ENCODE measurements around the gene WRNIP1.

The WRNIP1 gene

DNA sequence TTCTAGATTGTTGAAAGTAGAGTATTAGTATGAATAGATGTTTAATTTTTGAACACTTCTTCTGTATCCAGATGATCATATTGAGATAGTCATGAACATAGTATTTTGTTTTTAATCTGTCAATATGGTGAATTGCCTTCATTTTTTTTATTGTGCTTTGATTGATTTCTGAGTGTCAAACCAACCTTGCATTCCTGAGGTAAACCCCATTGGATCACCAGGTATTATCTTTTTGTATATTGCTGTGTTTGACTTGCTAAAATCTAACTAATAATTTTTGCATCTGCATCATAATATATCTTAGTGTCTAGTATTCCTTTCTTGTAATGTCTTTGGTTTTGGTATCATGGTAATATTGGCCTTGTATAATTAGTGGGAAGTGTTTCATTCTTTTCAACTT is 51.0 kb downstream of the WRNIP1 start:
- no peak overlapping the region for H3K27ac ChIP-seq (ENCODE audit: low read depth, low read length)

DNA sequence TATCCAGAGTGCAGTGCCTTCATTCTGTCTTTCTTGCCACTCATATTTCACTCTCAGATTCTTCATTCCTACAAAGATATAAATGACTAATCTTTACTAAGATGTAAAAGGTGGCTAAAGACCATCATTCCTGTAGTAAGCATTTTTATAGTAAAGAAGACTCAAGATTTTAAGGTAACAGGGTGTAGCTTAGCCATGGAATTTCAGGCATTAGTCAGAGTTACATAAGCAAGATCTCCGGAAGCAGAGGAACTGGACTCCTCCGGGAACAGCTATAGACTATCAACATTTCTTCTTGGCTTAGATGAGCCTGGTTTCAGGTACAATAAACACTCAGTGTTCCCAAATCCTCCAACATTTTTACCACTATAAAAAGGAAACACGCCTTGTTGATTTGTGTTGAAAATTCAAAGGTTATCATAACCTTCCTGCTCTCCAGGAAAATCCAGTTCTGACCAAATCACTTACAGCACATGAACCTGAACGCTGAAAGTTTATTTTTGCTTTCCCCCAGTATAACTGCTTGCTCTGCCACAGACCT is 52.8 kb downstream of the WRNIP1 start:
- Histone ChIP-seq H2BK120ac (ENCODE audit: low read depth, low read length) (no peak overlapping the region), H2BK15ac (replicated peaks; ENCODE audit: low read depth) (no peak overlapping the region), H3K36me3 (ENCODE audit: control insufficient read depth, insufficient read depth, low read length) (no peaks in the 10 kb centered on the region), H3K4me1 (ENCODE audit: control insufficient read depth, low read depth, low read length) (no peaks in the 10 kb centered on the region), H3K23ac (ENCODE audit: low read length) (no peak overlapping the region), H3K27ac (ENCODE audit: low read depth, low read length) (no peak overlapping the region), H4K5ac (ENCODE audit: low read length) (no peak overlapping the region), H3K18ac (ENCODE audit: low read length) (no peak overlapping the region), H3K4ac (ENCODE audit: low read depth, low read length) (no peak overlapping the region), H3K4me3 (ENCODE audit: low read length) (no peak overlapping the region), H3K79me1 (ENCODE audit: low read length) (no peaks in the 10 kb centered on the region), H2BK5ac (ENCODE audit: low read length) (no peak overlapping the region), H2AK5ac (ENCODE audit: low read length) (no peak overlapping the region), H3K9ac (ENCODE audit: low read length) (no peak overlapping the region), H3K79me2 (ENCODE audit: control insufficient read depth, insufficient read depth, low read length) (no peaks in the 10 kb centered on the region), H4K8ac (ENCODE audit: low read depth, low read length) (no peak overlapping the region), H3K56ac (ENCODE audit: low read length) (no peak overlapping the region), H3K4me2 (ENCODE audit: low read length) (no peak overlapping the region), H3K27me3 (ENCODE audit: insufficient read depth, low read length, poor library complexity) (no peaks in the 10 kb centered on the region)
- whole genome bisulfite sequencing (ENCODE audit: extremely low coverage, insufficient coverage, low lambda C conversion rate), result no CpG with 5 or more reads among the region's 4 CpGs
- no peak for DNase-seq

More for the DNA sequence above, 51.0 kb downstream of the WRNIP1 start:
- Histone ChIP-seq H3K79me2 (ENCODE audit: control insufficient read depth, insufficient read depth, low read length) (no peaks in the 10 kb centered on the region), H2BK5ac (ENCODE audit: low read length) (no peak overlapping the region), H3K4ac (ENCODE audit: low read depth, low read length) (no peak overlapping the region), H3K36me3 (ENCODE audit: control insufficient read depth, insufficient read depth, low read length) (no peaks in the 10 kb centered on the region), H4K8ac (ENCODE audit: low read depth, low read length) (no peak overlapping the region), H3K23ac (ENCODE audit: low read length) (no peak overlapping the region), H3K9ac (ENCODE audit: low read length) (no peak overlapping the region), H3K4me3 (ENCODE audit: low read length) (no peak overlapping the region), H4K5ac (ENCODE audit: low read length) (no peak overlapping the region), H3K4me2 (ENCODE audit: low read length) (no peak overlapping the region), H2BK120ac (ENCODE audit: low read depth, low read length) (no peak overlapping the region), H2BK15ac (replicated peaks; ENCODE audit: low read depth) (no peak overlapping the region), H3K79me1 (ENCODE audit: low read length) (no peaks in the 10 kb centered on the region), H3K27me3 (ENCODE audit: insufficient read depth, low read length, poor library complexity) (no peaks in the 10 kb centered on the region), H2AK5ac (ENCODE audit: low read length) (no peak overlapping the region), H3K4me1 (ENCODE audit: control insufficient read depth, low read depth, low read length) (no peaks in the 10 kb centered on the region), H3K56ac (ENCODE audit: low read length) (no peak overlapping the region), H3K18ac (ENCODE audit: low read length) (no peak overlapping the region)
- no peak for DNase-seq

DNA sequence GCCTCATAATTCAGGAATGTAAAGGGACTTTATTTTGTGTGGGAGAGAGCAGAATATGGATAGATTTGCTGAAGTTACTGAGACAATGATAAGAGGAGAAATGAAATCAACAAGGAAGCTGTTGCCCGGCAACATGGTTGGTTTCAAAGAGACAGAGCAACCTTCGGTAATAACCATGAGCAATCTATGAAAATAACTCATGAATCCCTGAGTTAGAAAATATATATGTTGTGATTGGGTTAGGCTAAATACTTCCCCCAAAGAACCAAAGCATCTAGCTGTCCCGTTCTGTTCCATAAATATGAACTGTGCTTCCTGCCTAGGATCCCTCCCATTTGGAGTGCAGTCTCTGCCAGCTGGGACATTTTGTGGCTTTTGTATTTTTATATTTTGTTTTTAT is 53.4 kb downstream of the WRNIP1 start:
- no peak overlapping the region for H2AK5ac ChIP-seq (ENCODE audit: low read length)
- no peak overlapping the region for H2BK120ac ChIP-seq (ENCODE audit: low read depth, low read length)
- no peak overlapping the region for H3K23ac ChIP-seq (ENCODE audit: low read length)
- DNase-seq, result no peak
- H3K27me3 ChIP-seq (ENCODE audit: insufficient read depth, low read length, poor library complexity), result no peaks in the 10 kb centered on the region
- no peak overlapping the region for H4K8ac ChIP-seq (ENCODE audit: low read depth, low read length)
- H3K4me3 ChIP-seq (ENCODE audit: low read length), result no peak overlapping the region
- no peaks in the 10 kb centered on the region for H3K36me3 ChIP-seq (ENCODE audit: control insufficient read depth, insufficient read depth, low read length)
- H3K9ac ChIP-seq (ENCODE audit: low read length), result no peak overlapping the region
- H3K79me1 ChIP-seq (ENCODE audit: low read length), result no peaks in the 10 kb centered on the region
- H3K4me1 ChIP-seq (ENCODE audit: control insufficient read depth, low read depth, low read length), result no peaks in the 10 kb centered on the region
- H3K79me2 ChIP-seq (ENCODE audit: control insufficient read depth, insufficient read depth, low read length), result no peaks in the 10 kb centered on the region
- H3K4ac ChIP-seq (ENCODE audit: low read depth, low read length), result no peak overlapping the region
- no peak overlapping the region for H3K27ac ChIP-seq (ENCODE audit: low read depth, low read length)
- no peak overlapping the region for H2BK5ac ChIP-seq (ENCODE audit: low read length)
- H4K5ac ChIP-seq (ENCODE audit: low read length), result no peak overlapping the region
- no peak overlapping the region for H3K18ac ChIP-seq (ENCODE audit: low read length)
- H2BK15ac ChIP-seq (replicated peaks; ENCODE audit: low read depth), result no peak overlapping the region
- no CpG with 5 or more reads among the region's 3 CpGs for WGBS (ENCODE audit: extremely low coverage, insufficient coverage, low lambda C conversion rate)
- no peak overlapping the region for H3K56ac ChIP-seq (ENCODE audit: low read length)
- H3K4me2 ChIP-seq (ENCODE audit: low read length), result no peak overlapping the region

DNA sequence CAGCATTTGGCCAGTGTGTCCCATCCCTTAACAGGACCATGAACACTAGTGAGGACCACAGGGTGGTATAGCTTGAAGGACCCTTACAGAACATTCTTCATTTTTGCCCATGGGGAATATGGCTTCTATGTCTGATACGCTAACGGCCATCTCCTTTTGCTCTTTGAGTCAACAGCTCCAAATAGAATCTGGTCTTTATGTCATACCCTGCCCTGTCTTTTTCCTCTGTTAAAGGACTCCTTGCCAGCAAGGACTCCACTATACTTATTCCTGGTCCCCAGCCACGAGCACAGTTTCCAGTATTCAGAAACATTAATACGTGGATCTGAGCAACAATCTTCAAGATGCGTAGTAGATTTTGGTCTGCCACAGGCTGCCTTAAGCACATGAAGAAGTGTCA is 53.9 kb downstream of the WRNIP1 start:
- H3K4me3 ChIP-seq (ENCODE audit: low read length), result no peak overlapping the region
- H2BK5ac ChIP-seq (ENCODE audit: low read length), result no peak overlapping the region
- no peak overlapping the region for H4K5ac ChIP-seq (ENCODE audit: low read length)
- no peak overlapping the region for H2AK5ac ChIP-seq (ENCODE audit: low read length)
- H3K79me2 ChIP-seq (ENCODE audit: control insufficient read depth, insufficient read depth, low read length), result no peaks in the 10 kb centered on the region
- H3K9ac ChIP-seq (ENCODE audit: low read length), result no peak overlapping the region
- H3K79me1 ChIP-seq (ENCODE audit: low read length), result no peaks in the 10 kb centered on the region
- no peaks in the 10 kb centered on the region for H3K27me3 ChIP-seq (ENCODE audit: insufficient read depth, low read length, poor library complexity)
- no CpG with 5 or more reads among the region's 5 CpGs for WGBS (ENCODE audit: extremely low coverage, insufficient coverage, low lambda C conversion rate)
- no peak overlapping the region for H3K4ac ChIP-seq (ENCODE audit: low read depth, low read length)
- no peaks in the 10 kb centered on the region for H3K36me3 ChIP-seq (ENCODE audit: control insufficient read depth, insufficient read depth, low read length)
- H4K8ac ChIP-seq (ENCODE audit: low read depth, low read length), result no peak overlapping the region
- H3K4me2 ChIP-seq (ENCODE audit: low read length), result no peak overlapping the region
- no peaks in the 10 kb centered on the region for H3K4me1 ChIP-seq (ENCODE audit: control insufficient read depth, low read depth, low read length)
- no peak overlapping the region for H2BK15ac ChIP-seq (replicated peaks; ENCODE audit: low read depth)
- no peak overlapping the region for H3K27ac ChIP-seq (ENCODE audit: low read depth, low read length)
- no peak for DNase-seq
- no peak overlapping the region for H3K18ac ChIP-seq (ENCODE audit: low read length)
- H3K23ac ChIP-seq (ENCODE audit: low read length), result no peak overlapping the region
- no peak overlapping the region for H2BK120ac ChIP-seq (ENCODE audit: low read depth, low read length)
- H3K56ac ChIP-seq (ENCODE audit: low read length), result no peak overlapping the region

DNA sequence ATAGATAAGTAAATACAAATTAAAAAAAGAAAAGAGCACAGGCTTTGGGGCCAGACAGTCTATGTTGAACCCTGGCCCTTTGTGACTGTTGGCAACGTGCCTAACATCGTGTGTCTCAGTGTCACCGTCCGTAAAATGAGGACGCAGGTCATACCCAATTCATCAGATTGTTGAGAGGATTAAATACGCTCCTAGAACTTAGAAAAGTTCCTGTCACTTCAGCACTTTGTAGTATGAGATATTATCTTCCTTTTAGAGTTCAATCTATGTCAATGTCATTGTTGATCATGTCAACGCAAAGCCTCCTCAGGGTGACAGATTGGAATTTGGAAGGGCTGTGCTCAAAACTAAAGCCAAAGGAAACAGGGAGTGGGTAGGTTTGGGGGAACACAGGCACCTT is 54.8 kb downstream of the WRNIP1 start:
- H3K36me3 ChIP-seq (ENCODE audit: control insufficient read depth, insufficient read depth, low read length), result no peaks in the 10 kb centered on the region
- H2AK5ac ChIP-seq (ENCODE audit: low read length), result no peak overlapping the region
- H3K56ac ChIP-seq (ENCODE audit: low read length), result no peak overlapping the region
- H4K5ac ChIP-seq (ENCODE audit: low read length), result no peak overlapping the region
- H3K4ac ChIP-seq (ENCODE audit: low read depth, low read length), result no peak overlapping the region
- no peaks in the 10 kb centered on the region for H3K4me1 ChIP-seq (ENCODE audit: control insufficient read depth, low read depth, low read length)
- no peak overlapping the region for H3K9ac ChIP-seq (ENCODE audit: low read length)
- no peak overlapping the region for H3K4me2 ChIP-seq (ENCODE audit: low read length)
- no peak for DNase-seq
- no peak overlapping the region for H2BK15ac ChIP-seq (replicated peaks; ENCODE audit: low read depth)
- H4K8ac ChIP-seq (ENCODE audit: low read depth, low read length), result no peak overlapping the region
- no peaks in the 10 kb centered on the region for H3K27me3 ChIP-seq (ENCODE audit: insufficient read depth, low read length, poor library complexity)
- WGBS (ENCODE audit: extremely low coverage, insufficient coverage, low lambda C conversion rate), result no CpG with 5 or more reads among the region's 7 CpGs
- no peak overlapping the region for H2BK5ac ChIP-seq (ENCODE audit: low read length)
- no peak overlapping the region for H3K18ac ChIP-seq (ENCODE audit: low read length)
- no peak overlapping the region for H3K27ac ChIP-seq (ENCODE audit: low read depth, low read length)
- no peak overlapping the region for H3K23ac ChIP-seq (ENCODE audit: low read length)
- H3K79me1 ChIP-seq (ENCODE audit: low read length), result no peaks in the 10 kb centered on the region
- H3K79me2 ChIP-seq (ENCODE audit: control insufficient read depth, insufficient read depth, low read length), result no peaks in the 10 kb centered on the region
- H3K4me3 ChIP-seq (ENCODE audit: low read length), result no peak overlapping the region
- H2BK120ac ChIP-seq (ENCODE audit: low read depth, low read length), result no peak overlapping the region

DNA sequence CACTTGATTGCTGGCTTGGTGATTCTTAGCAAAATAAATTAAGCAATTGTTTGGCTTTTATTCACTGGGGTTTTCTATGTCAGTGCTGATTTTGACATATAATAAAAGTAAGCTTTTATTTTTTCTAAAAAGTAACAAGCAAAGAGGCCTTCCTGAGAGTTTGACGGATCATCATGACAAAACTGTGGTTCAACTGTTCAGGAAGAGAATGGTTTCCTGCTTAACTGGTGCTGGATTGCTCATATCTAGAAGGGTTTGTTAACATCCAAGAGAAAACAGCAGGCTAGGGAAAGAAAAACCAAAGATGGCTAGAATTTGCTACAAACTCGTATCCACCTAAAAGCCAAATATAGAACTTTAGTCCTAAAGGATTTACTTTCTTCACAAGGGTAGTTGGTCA is 55.2 kb downstream of the WRNIP1 start:
- Histone ChIP-seq H3K18ac (ENCODE audit: low read length) (no peak overlapping the region), H3K4ac (ENCODE audit: low read depth, low read length) (no peak overlapping the region), H2BK120ac (ENCODE audit: low read depth, low read length) (no peak overlapping the region), H3K9ac (ENCODE audit: low read length) (no peak overlapping the region), H3K27me3 (ENCODE audit: insufficient read depth, low read length, poor library complexity) (no peaks in the 10 kb centered on the region), H3K79me1 (ENCODE audit: low read length) (no peaks in the 10 kb centered on the region), H3K56ac (ENCODE audit: low read length) (no peak overlapping the region), H3K36me3 (ENCODE audit: control insufficient read depth, insufficient read depth, low read length) (no peaks in the 10 kb centered on the region), H3K79me2 (ENCODE audit: control insufficient read depth, insufficient read depth, low read length) (no peaks in the 10 kb centered on the region), H3K4me1 (ENCODE audit: control insufficient read depth, low read depth, low read length) (no peaks in the 10 kb centered on the region), H4K5ac (ENCODE audit: low read length) (no peak overlapping the region), H2BK5ac (ENCODE audit: low read length) (no peak overlapping the region), H3K4me2 (ENCODE audit: low read length) (no peak overlapping the region), H2AK5ac (ENCODE audit: low read length) (no peak overlapping the region), H3K4me3 (ENCODE audit: low read length) (no peak overlapping the region), H2BK15ac (replicated peaks; ENCODE audit: low read depth) (no peak overlapping the region), H3K23ac (ENCODE audit: low read length) (no peak overlapping the region), H3K27ac (ENCODE audit: low read depth, low read length) (no peak overlapping the region), H4K8ac (ENCODE audit: low read depth, low read length) (no peak overlapping the region)
- no peak for DNase-seq
- WGBS (ENCODE audit: extremely low coverage, insufficient coverage, low lambda C conversion rate), result no CpG with 5 or more reads among the region's 2 CpGs
